Calu3 (cell line): ENCODE results near the gene PDCD10. TPM values are rescaled to one million over a fixed set of nuclear protein-coding genes. Genes with fewer than 3 reads are reported as not detected.

Experiments
- BruUV-seq: library from RNA; stranded (reverse); fragments of 400-500 nt; replicated peaks from 2 replicates; lab custom pipeline; 2021; lab: Mats Ljungman, UMichigan
- CTCF ChIA-PET: fragments of 300-600 bp; sonication (Branson Sonifier 250); formaldehyde crosslinking; loops from one replicate; lab custom pipeline; 2022; ENCODE audit warnings: antibody characterized with exemption; lab: Charles Lee
- DNase-seq: peaks from one replicate; pipeline ENCODE4 v3.0.0; 2022
- H3K27ac Mint-ChIP-seq: one replicate; pipeline ENCODE4 v1.8.0; 2022; ENCODE audit warnings: mixed read lengths; ENCODE audit not compliant: unreplicated experiment
- H3K27me3 Mint-ChIP-seq: one replicate; pipeline ENCODE4 v1.8.0; 2022; ENCODE audit warnings: mixed read lengths; ENCODE audit not compliant: unreplicated experiment
- H3K36me3 Mint-ChIP-seq: one replicate; pipeline ENCODE4 v1.8.0; 2022; ENCODE audit warnings: mild to moderate bottlenecking, moderate library complexity, mixed read lengths; ENCODE audit not compliant: insufficient read depth, unreplicated experiment
- H3K4me1 Mint-ChIP-seq: one replicate; pipeline ENCODE4 v1.8.0; 2022; ENCODE audit warnings: mild to moderate bottlenecking, low read depth, mixed read lengths; ENCODE audit not compliant: unreplicated experiment
- H3K4me3 Mint-ChIP-seq: one replicate; pipeline ENCODE4 v1.8.0; 2022; ENCODE audit warnings: mild to moderate bottlenecking, low read depth, moderate library complexity, mixed read lengths; ENCODE audit not compliant: unreplicated experiment
- H3K9me3 Mint-ChIP-seq: one replicate; pipeline ENCODE4 v1.8.0; 2022; ENCODE audit warnings: low read depth, mixed read lengths; ENCODE audit not compliant: unreplicated experiment
- CTCF ChIP-seq: fragments of 200-600 bp; IDR thresholded peaks from one replicate; pipeline ENCODE4 v1.8.0; 2022; ENCODE audit warnings: antibody characterized with exemption; ENCODE audit not compliant: unreplicated experiment
- intact Hi-C: fragments of 100-400 bp; cut with micrococcal nuclease; formaldehyde crosslinking; loops from one replicate; pipeline ENCODE4 v1.10.0; 2022; ENCODE audit not compliant: unreplicated experiment
- total RNA-seq: library from RNA; stranded (reverse); gene quantifications from 2 replicates; pipeline ENCODE4 v1.2.3, GENCODE V29; 2022

The PDCD10 gene
- total RNA-seq, 1 experiment from 2014 or later = 117 TPM

DNA sequence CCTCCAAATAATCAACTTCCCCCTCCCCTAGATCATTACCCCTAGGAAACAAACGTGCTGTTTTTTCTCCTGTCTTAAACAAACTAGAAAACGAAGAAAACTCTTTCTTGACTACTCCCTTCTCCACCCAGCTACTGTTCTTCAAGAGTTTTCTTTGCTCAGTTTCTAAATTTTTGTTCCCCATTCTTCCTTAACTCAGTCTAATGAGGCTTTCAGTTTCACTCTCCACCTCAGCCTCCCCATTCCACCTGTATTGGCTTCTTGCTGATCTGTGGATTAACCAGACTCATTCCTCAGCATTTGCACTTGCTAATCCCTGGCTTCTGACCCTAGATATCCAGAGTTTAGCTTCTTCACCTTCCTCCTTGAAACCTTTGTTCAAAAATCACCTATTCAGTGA, 27.6 kb upstream of the PDCD10 start:
- intact Hi-C loops = no loop called here
- peaks cover 8% of the 10 kb centered on the region for H3K9me3 Mint-ChIP-seq
- no TSS peak for BruUV-seq
- H3K27ac Mint-ChIP-seq = no peak overlapping the region
- CTCF ChIA-PET = no interaction called here
- no peak for TF ChIP-seq CTCF
- no peak for DNase-seq
- H3K27me3 Mint-ChIP-seq = no peaks in the 10 kb centered on the region
- H3K36me3 Mint-ChIP-seq = no peaks in the 10 kb centered on the region
- no peak overlapping the region for H3K4me3 Mint-ChIP-seq
- H3K4me1 Mint-ChIP-seq = no peaks in the 10 kb centered on the region

GRCh38 chr3:167761302-167761701, 26.6 kb upstream of the PDCD10 start:
- CTCF ChIA-PET = interaction anchor here (1.0 kb wide), 1 partner anchor 115 kb away, joined by 3 read pairs; no protein-coding TSS in a partner anchor
- no peak for DNase-seq
- intact Hi-C loops = no loop called here
- H3K27ac Mint-ChIP-seq = no peak overlapping the region
- BruUV-seq = no TSS peak
- H3K4me3 Mint-ChIP-seq = no peak overlapping the region
- no peaks in the 10 kb centered on the region for H3K4me1 Mint-ChIP-seq
- H3K9me3 Mint-ChIP-seq = peaks cover 5% of the 10 kb centered on the region
- no peak for TF ChIP-seq CTCF
- H3K36me3 Mint-ChIP-seq = no peaks in the 10 kb centered on the region
- H3K27me3 Mint-ChIP-seq = no peaks in the 10 kb centered on the region

GRCh38 chr3:167754049-167754448, 19.4 kb upstream of the PDCD10 start:
- no peak overlapping the region for H3K4me3 Mint-ChIP-seq
- intact Hi-C loops = no loop called here
- no peak overlapping the region for H3K27ac Mint-ChIP-seq
- BruUV-seq = no TSS peak
- no peaks in the 10 kb centered on the region for H3K27me3 Mint-ChIP-seq
- no peaks in the 10 kb centered on the region for H3K4me1 Mint-ChIP-seq
- no peak for DNase-seq
- no peaks in the 10 kb centered on the region for H3K9me3 Mint-ChIP-seq
- CTCF ChIA-PET = no interaction called here
- no peak for TF ChIP-seq CTCF
- H3K36me3 Mint-ChIP-seq = no peaks in the 10 kb centered on the region

DNA sequence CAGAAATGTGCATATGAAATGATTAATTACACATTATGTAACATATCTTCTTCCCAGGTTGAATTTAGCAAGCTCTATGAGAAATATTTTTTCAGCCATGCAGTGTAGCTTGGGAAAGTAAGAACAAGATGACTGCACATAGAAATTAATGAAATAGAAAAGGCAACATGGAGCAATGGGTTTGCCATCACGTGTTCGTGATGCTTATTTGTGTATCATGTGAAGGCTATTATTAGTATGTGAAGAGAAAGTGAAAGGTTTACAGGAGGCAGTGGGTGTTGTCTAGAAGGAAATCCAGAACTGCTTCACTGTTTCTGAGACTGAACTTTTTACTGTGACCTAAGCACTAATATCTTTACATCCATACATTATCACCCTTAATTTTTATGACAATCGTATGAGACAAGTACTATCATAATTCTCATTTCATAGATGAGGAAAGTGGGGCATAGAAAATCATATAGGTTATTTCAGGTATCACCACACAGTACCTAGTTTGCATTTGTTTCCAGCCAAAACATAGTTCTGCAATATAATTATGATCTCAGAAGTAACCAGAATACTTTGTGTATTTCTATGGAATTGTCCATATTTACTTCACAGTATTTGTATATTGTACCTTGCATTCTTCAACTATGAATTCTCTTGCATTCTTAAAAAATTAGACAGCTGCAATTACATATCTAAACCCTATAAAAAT, 15.7 kb upstream of the PDCD10 start:
- BruUV-seq = no TSS peak
- no peak for DNase-seq
- no peaks in the 10 kb centered on the region for H3K9me3 Mint-ChIP-seq
- CTCF ChIA-PET = interaction anchor here (0.9 kb wide), 1 partner anchor 9 kb away, joined by 4 read pairs; no protein-coding TSS in a partner anchor
- no peak overlapping the region for H3K4me3 Mint-ChIP-seq
- H3K27me3 Mint-ChIP-seq = no peaks in the 10 kb centered on the region
- H3K27ac Mint-ChIP-seq = no peak overlapping the region
- no peaks in the 10 kb centered on the region for H3K4me1 Mint-ChIP-seq
- H3K36me3 Mint-ChIP-seq = no peaks in the 10 kb centered on the region
- intact Hi-C loops = no loop called here
- TF ChIP-seq CTCF = no peak
